Right atrium auricular region (tissue), 2 donors: ENCODE data around the gene LAMTOR4. TPM values are rescaled to one million over a fixed set of nuclear protein-coding genes. Genes with fewer than 3 reads are reported as not detected.

Experiments
- DNase-seq: peaks from one replicate; pipeline ENCODE4 v3.0.0-alpha.2; 2019; ENCODE audit warnings: low spot score
- H3K27ac ChIP-seq, 2 donors: fragments of 200-600 bp; sonication (generic); 1 replicate in 1 of 2; 2 replicates in 1 of 2; pipeline ENCODE4 v1.5.1; 2016 to 2019
- H3K27me3 ChIP-seq, 2 donors: fragments of 200-600 bp; sonication (generic); one replicate each; pipeline versions ENCODE4 v1.5.1 to v1.6.0; 2017 to 2019
- H3K36me3 ChIP-seq: fragments of 200-600 bp; sonication (generic); one replicate; pipeline ENCODE4 v1.5.1; 2016
- H3K4me1 ChIP-seq, 2 donors: fragments of 200-600 bp; sonication (generic); one replicate each; pipeline versions ENCODE4 v1.5.1 to v1.6.0; 2017 to 2019
- H3K4me3 ChIP-seq, 2 donors: fragments of 200-600 bp; sonication (generic); 1 replicate in 1 of 2; 2 replicates in 1 of 2; pipeline ENCODE4 v1.5.1; 2017 to 2019; ENCODE audit warnings: mild to moderate bottlenecking in 1 of 2, moderate library complexity in 1 of 2
- H3K9me3 ChIP-seq, 2 donors: fragments of 200-600 bp; sonication (generic); one replicate each; pipeline ENCODE4 v1.5.1; 2019
- total RNA-seq, 2 donors: library from RNA; depleted of rRNA; stranded (reverse); fragments of >200 nt; gene quantifications; one replicate each; pipeline ENCODE4 v1.1.0, GENCODE V29; 2016
- TF ChIP-seq, protein P1 (sequence below), 2 donors: fragments of 200-600 bp; sonication (generic); IDR thresholded peaks; one replicate each; pipeline ENCODE4 v1.5.1; 2019; ENCODE audit warnings: antibody characterized with exemption in 2 of 2

The LAMTOR4 gene
- total RNA-seq, 2 donors from 2014 or later: 153 to 168 TPM

- TF ChIP-seq, protein P1, sequence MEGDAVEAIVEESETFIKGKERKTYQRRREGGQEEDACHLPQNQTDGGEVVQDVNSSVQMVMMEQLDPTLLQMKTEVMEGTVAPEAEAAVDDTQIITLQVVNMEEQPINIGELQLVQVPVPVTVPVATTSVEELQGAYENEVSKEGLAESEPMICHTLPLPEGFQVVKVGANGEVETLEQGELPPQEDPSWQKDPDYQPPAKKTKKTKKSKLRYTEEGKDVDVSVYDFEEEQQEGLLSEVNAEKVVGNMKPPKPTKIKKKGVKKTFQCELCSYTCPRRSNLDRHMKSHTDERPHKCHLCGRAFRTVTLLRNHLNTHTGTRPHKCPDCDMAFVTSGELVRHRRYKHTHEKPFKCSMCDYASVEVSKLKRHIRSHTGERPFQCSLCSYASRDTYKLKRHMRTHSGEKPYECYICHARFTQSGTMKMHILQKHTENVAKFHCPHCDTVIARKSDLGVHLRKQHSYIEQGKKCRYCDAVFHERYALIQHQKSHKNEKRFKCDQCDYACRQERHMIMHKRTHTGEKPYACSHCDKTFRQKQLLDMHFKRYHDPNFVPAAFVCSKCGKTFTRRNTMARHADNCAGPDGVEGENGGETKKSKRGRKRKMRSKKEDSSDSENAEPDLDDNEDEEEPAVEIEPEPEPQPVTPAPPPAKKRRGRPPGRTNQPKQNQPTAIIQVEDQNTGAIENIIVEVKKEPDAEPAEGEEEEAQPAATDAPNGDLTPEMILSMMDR (IDR thresholded peaks at IDR 0.05): no peak
- DNase-seq: no peak
- Histone ChIP-seq H3K36me3 (no peaks in the 10 kb centered on the region), H3K27me3 (peaks cover 4 to 9% of the 10 kb centered on the region in 2 donors), H3K4me3 (no peak overlapping the region), H3K4me1 (peaks cover 0 to 31% of the 10 kb centered on the region in 2 donors), H3K9me3 (no peaks in the 10 kb centered on the region), H3K27ac (no peak overlapping the region)
Measured at GRCh38 chr7:100170101-100170897, 21.6 kb downstream of the LAMTOR4 start.

GRCh38 chr7:100171087-100171681 is 22.5 kb downstream of the LAMTOR4 start:
- H3K4me1 ChIP-seq: peaks cover 0 to 31% of the 10 kb centered on the region in 2 donors
- H3K9me3 ChIP-seq: no peaks in the 10 kb centered on the region
- peak overlapping the region; percentile 9 to 47 for H3K4me3 ChIP-seq
- DNase-seq: no peak
- peaks cover 4 to 9% of the 10 kb centered on the region in 2 donors for H3K27me3 ChIP-seq
- no peaks in the 10 kb centered on the region for H3K36me3 ChIP-seq
- H3K27ac ChIP-seq: no peak overlapping the region
- TF ChIP-seq, protein P1 (IDR thresholded peaks at IDR 0.05): no peak

GRCh38 chr7:100171840-100172239 is 23.1 kb downstream of the LAMTOR4 start:
- H3K9me3 ChIP-seq: no peaks in the 10 kb centered on the region
- H3K27ac ChIP-seq: no peak overlapping the region
- no peak for DNase-seq
- TF ChIP-seq, protein P1 (IDR thresholded peaks at IDR 0.05): no peak
- peaks cover 0 to 34% of the 10 kb centered on the region in 2 donors for H3K4me1 ChIP-seq
- peak overlapping the region; percentile 9 to 47 for H3K4me3 ChIP-seq
- H3K36me3 ChIP-seq: no peaks in the 10 kb centered on the region
- peaks cover 4 to 9% of the 10 kb centered on the region in 2 donors for H3K27me3 ChIP-seq

DNA sequence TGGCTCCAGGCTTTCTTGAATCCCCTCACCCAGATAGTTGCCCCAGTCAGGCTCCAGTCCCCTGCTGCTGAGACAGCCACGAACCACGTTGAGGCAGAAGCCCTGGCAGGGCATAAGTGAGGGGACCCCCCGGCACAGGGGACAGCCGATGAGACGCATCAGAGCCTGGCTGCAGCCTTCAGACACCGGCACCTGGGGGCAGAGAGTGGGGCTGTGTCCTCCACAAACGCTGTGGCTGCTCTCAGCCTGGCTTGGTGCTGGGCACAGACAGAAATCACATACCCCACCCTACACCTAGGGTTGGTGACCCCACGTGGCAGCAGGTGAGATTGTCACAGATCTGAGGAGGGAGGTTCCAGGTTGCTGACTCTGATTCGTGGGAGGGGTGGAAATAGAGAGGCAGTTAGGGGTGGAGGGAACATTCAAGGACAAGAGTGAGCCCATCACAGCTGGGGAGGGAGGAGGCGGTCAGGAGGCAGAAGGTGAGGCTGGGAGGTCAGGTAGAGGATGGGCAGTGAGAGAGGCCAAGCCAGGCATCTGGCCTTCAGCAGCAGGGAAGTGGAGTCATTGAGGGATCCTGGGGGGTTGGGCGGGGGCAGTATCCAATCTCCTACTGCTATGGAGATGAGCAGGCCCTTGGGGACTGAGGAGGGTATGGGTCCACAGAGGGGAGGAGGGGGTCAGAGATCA is 25.2 kb downstream of the LAMTOR4 start:
- no peak for DNase-seq
- no peak overlapping the region for H3K4me3 ChIP-seq
- TF ChIP-seq, protein P1 (IDR thresholded peaks at IDR 0.05): no peak
- no peak overlapping the region for H3K27ac ChIP-seq
- peaks cover 4 to 9% of the 10 kb centered on the region in 2 donors for H3K27me3 ChIP-seq
- peaks cover 0 to 26% of the 10 kb centered on the region in 2 donors for H3K4me1 ChIP-seq
- no peaks in the 10 kb centered on the region for H3K36me3 ChIP-seq
- no peaks in the 10 kb centered on the region for H3K9me3 ChIP-seq

GRCh38 chr7:100174582-100174981 is 25.9 kb downstream of the LAMTOR4 start:
- Histone ChIP-seq H3K4me3 (no peak overlapping the region), H3K36me3 (no peaks in the 10 kb centered on the region), H3K27me3 (peaks cover 4 to 9% of the 10 kb centered on the region in 2 donors), H3K27ac (no peak overlapping the region), H3K4me1 (peaks cover 0 to 24% of the 10 kb centered on the region in 2 donors), H3K9me3 (no peaks in the 10 kb centered on the region)
- TF ChIP-seq, protein P1 (IDR thresholded peaks at IDR 0.05): no peak
- DNase-seq: no peak
